Brain microvascular endothelial cell (primary cell): ENCODE data around the gene BBLN.

Experiments
- DNase-seq: peaks from one replicate; pipeline ENCODE4 v3.0.0-alpha.2; 2020
- H3K27ac ChIP-seq: fragments of 250-450 bp; sonication (Bioruptor Pico); 2 replicates; pipeline ENCODE4 v1.5.1; 2020; ENCODE audit warnings: mild to moderate bottlenecking, moderate library complexity
- H3K27me3 ChIP-seq: fragments of 250-450 bp; sonication (Bioruptor Pico); replicated peaks from 2 replicates; pipeline ENCODE4 v1.5.1; 2020; ENCODE audit warnings: mild to moderate bottlenecking
- H3K36me3 ChIP-seq: fragments of 250-450 bp; sonication (Bioruptor Pico); replicated peaks from 2 replicates; pipeline ENCODE4 v1.5.1; 2020; ENCODE audit warnings: mild to moderate bottlenecking
- H3K4me3 ChIP-seq: 2 replicates; pipeline ENCODE4 v1.5.1; 2011; ENCODE audit warnings: low read depth, mild to moderate bottlenecking, control low read depth, low read length, moderate library complexity
- in situ Hi-C: cut with HindIII; loops from 2 replicates; pipeline ENCODE4 v1.10.0; 2017; ENCODE audit warnings: low sequenced_read_pairs, low pct_ligation_motif_present
- TF ChIP-seq, protein P1 (sequence below): IDR thresholded peaks from 2 replicates; pipeline ENCODE4 v1.5.1; 2011; ENCODE audit warnings: low read depth, mild to moderate bottlenecking, moderate library complexity, low read length, control low read depth, inconsistent platforms; ENCODE audit errors: missing control alignments

BBLN gene

GRCh38 chr9:128120741-128121465 is 39.2 kb upstream of the BBLN start:
- DNase-seq, result no peak
- in situ Hi-C loops, result no loop called here
- Histone ChIP-seq H3K27me3 (no peaks in the 10 kb centered on the region), H3K4me3 (no peak overlapping the region), H3K36me3 (peaks cover 25% of the 10 kb centered on the region), H3K27ac (no peak overlapping the region)
- TF ChIP-seq, protein P1, sequence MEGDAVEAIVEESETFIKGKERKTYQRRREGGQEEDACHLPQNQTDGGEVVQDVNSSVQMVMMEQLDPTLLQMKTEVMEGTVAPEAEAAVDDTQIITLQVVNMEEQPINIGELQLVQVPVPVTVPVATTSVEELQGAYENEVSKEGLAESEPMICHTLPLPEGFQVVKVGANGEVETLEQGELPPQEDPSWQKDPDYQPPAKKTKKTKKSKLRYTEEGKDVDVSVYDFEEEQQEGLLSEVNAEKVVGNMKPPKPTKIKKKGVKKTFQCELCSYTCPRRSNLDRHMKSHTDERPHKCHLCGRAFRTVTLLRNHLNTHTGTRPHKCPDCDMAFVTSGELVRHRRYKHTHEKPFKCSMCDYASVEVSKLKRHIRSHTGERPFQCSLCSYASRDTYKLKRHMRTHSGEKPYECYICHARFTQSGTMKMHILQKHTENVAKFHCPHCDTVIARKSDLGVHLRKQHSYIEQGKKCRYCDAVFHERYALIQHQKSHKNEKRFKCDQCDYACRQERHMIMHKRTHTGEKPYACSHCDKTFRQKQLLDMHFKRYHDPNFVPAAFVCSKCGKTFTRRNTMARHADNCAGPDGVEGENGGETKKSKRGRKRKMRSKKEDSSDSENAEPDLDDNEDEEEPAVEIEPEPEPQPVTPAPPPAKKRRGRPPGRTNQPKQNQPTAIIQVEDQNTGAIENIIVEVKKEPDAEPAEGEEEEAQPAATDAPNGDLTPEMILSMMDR, result no peak

DNA sequence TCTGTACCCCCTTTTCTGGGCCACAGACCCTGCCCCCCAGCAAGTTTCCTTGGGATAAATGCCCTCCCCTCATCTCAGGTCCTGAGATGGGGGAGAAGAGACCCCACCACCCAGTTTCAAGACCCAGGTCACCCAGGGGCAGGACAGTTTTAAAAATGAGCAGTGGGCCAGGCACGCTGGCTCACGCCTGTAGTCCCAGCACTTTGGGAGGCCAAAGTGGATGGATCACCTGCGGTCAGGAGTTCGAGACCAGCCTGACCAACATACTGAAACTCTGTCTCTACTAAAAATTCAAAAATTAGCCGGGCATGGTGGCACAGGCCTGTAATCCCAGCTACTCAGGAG is 38.6 kb upstream of the BBLN start:
- TF ChIP-seq, protein P1, result no peak
- no peak for DNase-seq
- Histone ChIP-seq H3K27me3 (no peaks in the 10 kb centered on the region), H3K4me3 (no peak overlapping the region), H3K36me3 (peaks cover 25% of the 10 kb centered on the region), H3K27ac (no peak overlapping the region)
- in situ Hi-C loops, result no loop called here

- in situ Hi-C loops, result no loop called here
- TF ChIP-seq, protein P1, result no peak
- no peak overlapping the region for H3K4me3 ChIP-seq
- peaks cover 25% of the 10 kb centered on the region for H3K36me3 ChIP-seq
- DNase-seq, result no peak
- no peak overlapping the region for H3K27ac ChIP-seq
- H3K27me3 ChIP-seq, result no peaks in the 10 kb centered on the region
These were observed 37.9 kb upstream of the BBLN start for GRCh38 chr9:128121924-128122808.

DNA sequence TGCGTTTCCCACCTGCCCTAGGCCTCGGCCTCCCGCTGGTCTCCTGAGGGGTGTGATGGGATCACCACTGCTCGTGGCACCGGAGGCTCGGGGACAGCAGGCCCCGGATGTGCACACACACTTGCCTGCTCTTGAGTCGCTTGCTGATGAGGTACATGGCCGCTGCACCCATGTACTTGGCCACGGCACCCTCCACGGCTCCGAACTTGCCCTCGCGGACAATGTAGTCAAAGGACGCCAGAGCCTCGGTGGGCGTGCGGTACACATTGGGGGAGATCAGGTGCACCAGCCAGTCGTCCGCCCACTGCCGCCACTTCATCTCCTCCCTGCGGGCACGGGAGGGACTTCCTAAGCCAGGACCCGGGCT is 37.3 kb upstream of the BBLN start:
- no peak for DNase-seq
- H3K4me3 ChIP-seq, result no peak overlapping the region
- in situ Hi-C loops, result no loop called here
- TF ChIP-seq, protein P1, result no peak
- H3K27ac ChIP-seq, result no peak overlapping the region
- H3K27me3 ChIP-seq, result no peaks in the 10 kb centered on the region
- peaks cover 25% of the 10 kb centered on the region for H3K36me3 ChIP-seq

GRCh38 chr9:128123451-128124080 is 36.5 kb upstream of the BBLN start:
- no peaks in the 10 kb centered on the region for H3K27me3 ChIP-seq
- TF ChIP-seq, protein P1, result no peak
- no peak overlapping the region for H3K27ac ChIP-seq
- peaks cover 25% of the 10 kb centered on the region for H3K36me3 ChIP-seq
- in situ Hi-C loops, result no loop called here
- no peak for DNase-seq
- H3K4me3 ChIP-seq, result no peak overlapping the region
